HG03460 (cell line): Measurements from ENCODE around the gene CDT1.
A peak's percentile ranks its signal among the peaks of the same experiment; 100 is the strongest.
"Not testable (repeated sequence)": the region's sequence is repeated elsewhere in the genome, so short reads cannot be mapped to it uniquely, and the experiment has no call there.

Experiments used
- ATAC-seq: cut with Tn5 transposase; IDR thresholded peaks from one replicate; pipeline ENCODE4 v1.9.1; 2021; ENCODE audit not compliant: unreplicated experiment

Gene CDT1

DNA sequence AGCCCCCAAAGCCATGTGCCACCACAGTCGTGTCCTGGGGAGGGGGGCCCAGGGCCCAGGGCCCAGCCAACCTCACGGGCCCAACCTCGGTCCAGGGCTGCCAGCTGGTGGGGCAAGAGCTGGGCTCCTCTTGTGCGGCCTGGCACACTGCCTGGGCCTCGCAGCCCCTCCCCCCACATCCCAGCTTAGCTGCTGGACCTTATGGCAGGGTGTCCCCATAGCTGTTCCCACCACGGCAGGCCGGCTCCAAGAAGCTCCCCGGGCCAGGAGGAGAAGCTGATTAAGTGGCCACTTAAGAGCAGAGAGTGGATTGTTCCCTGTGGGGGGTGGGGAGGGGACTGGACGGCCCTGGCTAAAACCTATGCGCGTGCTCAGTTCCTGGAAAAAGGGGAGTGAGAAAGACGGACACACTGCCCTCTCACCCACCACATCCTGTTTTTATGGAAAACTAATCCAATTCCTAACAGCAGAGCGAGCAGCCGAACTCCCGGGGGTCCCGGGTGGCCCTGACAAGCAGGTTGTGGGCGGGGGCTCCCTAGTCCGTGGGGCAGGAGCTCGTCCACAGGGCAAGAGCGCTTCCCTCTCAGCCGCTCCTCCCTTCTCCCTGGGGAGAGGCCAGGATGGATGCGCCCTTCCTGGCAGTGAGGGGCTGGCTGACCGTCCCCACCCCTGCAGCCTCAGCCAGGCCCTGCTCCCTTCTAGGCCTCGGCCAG is 35.4 kb upstream of the CDT1 start:
- no peak for ATAC-seq

DNA sequence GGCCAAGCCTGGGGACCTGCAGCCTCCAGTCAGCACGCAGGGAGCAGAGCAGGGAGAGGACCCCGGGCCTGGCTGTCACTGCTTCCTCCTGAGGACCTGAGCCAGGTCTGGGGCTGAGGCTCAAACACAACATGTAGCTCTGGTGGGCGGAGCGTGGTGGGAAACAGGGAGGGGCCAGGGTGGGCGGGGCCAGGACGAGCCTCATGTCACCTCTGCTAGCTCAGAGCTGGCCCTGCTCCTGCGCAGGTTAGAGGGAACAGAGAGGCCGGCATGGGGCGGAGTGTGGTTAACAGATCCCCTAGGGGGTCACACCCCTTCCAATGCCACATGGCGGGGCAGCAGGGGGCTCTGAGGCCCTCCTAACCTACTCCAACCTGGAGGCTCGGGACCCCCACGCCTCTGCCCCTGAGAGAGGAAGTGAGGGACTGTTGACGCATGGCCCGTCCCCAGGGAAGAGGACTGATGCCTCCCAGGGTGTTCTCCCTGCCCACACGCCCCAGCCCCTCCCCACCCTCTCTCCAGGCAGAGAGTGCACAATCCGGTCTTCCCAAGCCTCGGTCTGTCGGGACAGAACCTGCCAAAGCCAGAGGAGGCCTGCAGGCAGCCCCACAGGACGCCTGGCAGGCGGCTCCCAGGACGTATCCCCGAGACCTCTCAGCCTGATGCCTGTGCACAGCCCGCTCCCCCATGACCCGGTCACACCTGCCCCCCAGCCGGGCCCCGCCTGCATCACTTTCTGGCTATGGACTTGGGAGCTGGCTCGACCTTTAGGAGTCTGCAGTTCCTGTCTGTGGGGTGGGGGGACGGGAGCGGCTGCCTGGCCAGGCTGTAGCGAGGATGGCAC is 33.8 kb upstream of the CDT1 start:
- ATAC-seq, result no peak

DNA sequence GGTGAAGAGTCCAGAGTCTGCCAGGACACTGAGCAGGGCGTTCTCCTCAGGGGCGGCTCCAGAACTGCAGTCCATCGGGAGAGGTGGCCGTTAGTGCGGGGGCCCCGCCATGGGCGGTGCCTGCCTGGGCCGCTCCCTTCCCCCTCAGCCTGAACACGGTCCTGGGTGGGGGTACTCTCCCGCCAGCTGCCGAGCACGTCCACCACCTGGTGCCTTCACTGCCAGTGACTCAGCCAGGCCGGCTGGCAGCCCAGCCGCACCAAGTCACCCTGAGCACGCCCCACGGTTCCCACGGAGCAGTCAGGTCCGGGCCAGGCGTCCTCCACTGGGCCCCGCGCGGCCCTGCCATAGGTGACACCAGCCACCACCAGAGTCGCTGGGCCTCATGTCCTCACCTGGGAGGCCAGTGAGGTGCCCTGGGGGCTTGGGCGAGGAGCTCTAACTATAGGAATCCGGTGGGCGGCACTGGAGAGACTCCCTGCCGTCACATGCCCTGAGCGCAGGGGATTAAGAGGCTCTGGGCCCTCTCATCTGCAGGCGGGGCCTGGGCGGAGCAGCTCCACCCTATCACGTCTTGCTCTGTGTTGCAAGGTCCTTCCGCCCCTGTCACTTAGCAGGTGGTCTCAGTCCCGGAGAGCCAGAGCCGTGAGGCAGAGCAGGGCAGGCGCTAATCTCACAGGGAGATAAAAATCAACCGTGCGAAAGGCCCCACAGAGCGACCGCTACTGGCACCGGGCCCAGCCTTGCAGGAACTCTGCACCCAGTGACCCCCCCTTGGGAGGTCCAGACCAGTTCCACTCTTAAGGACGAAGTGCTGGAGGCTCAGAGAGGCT is 32.9 kb upstream of the CDT1 start:
- ATAC-seq, result peak; percentile 62

DNA sequence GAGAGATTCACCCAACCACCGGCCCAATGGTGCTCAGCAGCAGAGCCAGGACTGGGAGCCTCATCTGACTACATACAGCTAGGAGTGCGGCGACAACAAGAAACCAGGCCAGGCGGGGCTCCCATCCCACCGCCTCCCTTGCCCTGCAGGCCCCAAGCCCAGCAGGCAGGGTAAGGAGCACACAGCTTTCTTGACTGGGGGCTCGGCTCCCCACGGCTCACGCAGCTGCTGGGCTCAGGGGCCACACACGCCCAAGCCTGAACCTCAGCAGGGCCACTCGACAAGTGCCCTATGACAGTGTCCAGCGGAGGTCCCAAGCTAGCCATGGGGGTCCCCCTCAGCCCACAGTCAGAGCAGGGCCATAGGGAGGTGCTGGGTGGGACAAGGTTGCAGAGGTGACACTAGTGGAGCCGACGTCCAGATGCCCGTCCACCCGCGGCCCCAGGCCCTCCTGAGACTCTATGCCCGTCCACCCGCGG is 32.3 kb upstream of the CDT1 start:
- ATAC-seq, result no peak

DNA sequence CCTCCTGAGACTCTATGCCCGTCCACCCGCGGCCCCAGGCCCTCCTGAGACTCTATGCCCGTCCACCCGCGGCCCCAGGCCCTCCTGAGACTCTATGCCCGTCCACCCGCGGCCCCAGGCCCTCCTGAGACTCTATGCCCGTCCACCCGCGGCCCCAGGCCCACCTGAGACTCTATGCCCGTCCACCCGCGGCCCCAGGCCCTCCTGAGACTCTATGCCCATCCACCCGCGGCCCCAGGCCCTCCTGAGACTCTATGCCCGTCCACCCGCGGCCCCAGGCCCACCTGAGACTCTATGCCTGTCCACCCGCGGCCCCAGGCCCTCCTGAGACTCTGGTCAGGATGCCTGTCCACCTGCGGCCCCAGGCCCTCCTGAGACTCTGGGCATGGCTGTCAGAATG is 31.8 kb upstream of the CDT1 start:
- not testable (repeated sequence) for ATAC-seq

DNA sequence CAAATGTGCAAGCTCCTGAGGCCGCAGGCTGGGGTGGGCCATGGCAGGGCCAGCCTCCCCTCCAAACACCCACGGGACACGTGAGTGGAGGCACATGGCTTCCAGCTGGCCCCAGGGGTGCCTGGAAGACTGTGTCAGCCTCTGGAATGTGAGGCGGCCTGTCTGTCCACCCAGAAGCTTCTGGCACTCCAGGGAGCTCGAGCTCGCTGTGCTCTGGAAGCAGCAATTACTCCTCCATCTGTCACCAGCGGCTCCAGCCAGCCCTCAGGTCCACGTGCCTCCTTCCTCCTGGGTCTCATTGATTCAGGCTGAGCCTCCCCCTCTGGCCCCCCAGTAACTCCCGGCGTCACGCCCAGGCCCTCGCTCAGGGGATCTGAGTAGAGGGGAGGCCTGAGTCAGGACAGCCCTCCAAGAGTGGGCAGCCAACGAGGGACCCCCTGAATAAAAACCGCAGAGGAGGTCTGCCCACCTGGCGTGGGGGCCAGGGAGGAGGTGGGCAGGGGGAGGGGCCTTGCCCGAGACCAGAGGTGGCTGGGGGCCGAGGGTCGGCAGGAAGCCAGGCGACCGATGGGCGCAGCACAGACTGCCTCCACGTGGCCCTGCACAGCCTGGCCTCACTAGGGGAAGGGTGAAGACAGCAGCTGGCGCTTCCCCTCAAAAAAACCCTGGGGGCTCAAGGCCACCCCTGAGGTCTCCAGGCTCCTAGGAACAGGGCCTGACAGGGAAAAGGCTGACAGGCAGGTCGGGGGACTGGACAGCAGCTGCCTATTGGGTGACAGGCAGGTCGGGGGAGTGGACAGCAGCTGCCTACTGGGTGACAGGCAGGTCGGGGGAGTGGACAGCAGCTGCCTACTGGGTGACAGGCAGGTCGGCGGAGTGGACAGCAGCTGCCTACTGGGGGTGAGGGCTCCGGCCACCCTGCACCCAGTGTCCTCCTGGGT is 30.4 kb upstream of the CDT1 start:
- no peak for ATAC-seq

DNA sequence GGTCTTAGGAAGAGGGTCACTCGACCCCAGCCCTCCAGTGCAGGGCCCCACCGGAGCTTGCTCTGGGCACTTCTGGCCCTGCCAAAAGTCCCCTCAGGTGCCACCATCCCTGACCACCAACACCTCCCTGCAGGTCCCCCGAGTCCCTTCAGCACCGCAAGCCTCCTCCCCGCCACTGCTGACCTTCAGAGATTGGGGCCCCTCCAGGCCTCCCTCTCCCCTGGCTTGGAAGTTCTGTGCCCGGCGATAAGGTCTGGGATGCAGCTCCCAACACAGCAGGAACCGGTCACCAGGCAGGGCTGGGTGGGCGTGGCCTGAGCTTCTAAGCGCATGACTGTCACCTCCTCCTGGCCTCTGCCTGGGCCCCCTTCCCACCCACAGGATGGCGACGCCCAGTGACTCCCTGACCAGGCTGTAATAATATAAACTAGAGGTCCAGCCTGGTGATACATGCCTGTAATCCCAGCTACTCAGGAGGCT is 29.7 kb upstream of the CDT1 start:
- no peak for ATAC-seq

DNA sequence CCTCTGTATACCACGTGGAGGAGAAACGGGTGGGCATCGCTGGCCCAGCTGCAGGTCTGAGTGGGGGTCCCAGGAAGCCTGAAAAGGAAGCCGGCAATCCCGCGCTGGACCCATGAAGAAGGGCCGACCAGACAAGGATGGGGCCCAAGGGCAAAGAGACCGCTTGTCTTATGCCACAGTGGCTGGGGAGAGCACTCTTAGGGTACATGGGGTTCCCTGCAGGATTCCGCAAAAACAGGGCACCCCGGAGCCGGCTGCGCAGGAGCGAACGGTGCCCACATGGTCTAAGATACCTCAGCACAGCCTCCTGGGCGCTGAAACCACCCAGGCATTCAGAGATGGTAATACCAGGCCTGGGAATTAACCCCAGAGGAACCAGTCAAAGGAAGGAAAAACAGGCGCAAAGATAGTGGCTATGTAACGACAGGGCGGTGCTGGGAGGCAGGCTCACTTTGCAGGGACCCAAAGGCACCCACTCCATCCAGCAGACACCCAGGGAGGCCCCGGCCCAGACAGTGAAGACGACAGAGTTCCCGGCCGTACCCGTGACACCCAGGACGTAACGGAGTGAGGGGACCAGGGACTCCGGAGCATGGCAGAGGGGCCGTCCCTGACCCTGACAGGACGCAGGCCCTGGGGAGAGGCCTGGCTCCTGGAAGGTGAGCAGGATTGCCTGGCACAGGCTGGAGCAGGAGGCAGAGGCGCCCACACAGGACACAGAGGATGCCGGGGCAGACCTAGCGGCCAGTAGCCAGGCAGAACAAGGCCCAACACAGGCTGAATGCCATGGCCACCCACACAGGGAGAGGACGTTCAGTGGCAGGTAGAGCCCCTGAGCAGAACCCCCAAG is 28.8 kb upstream of the CDT1 start:
- no peak for ATAC-seq

DNA sequence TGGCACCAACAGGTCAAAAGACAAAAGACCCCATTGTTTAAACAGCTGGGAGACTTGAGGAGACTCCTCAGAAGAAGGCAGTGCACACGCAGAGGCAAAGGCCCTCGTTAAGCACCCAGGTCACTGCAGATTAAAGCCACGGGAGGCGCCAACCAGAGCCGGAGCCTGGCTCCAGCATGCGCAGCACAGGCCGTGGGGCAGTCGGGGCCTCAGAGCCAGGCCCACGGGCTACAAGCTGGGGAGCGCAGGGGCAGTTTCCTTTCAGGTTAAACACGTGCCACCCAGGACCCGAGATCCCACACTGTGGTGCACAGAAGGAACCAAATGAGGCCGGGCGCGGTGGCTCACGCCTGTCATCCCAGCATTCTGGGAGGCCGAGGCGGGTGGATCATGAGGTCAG is 27.8 kb upstream of the CDT1 start:
- ATAC-seq, result no peak

DNA sequence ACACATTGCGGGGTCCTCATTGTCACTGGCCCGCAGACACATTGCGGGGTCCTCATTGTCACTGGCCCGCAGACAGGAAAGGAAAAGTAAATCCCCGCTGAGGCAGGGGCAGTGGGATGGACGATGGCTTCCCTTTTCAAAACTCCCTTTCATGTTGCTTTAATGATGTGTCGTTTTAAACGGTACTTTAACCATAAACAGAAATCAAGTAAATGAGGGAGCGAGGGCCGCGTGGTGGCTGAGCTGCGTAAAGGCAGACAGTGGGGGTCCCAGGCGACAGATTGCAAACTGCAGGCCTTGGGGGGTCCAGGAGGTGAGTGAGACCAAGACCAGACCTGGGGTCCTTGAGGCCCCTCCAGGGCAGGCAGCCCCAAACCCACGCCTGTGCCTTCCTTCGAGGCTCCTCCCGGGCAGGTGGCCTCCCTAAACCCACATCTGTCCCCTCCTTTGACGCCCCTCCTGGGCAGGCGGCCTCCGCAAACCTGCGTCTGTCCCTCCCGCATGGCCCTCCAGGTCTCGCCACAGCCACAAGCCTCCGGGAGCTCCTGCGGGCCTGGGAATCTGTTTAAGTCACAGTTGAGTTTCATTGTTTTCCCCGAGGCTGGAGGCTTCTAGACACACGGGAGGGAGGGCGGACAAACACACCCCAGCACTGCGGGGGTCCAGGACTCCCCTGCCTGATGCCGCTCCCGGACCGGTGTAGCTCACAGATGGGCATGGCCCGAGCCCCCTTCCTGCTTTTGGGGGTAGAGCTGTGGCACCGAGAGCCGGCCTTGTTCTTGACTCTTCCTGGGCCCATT is 25.9 kb upstream of the CDT1 start:
- ATAC-seq, result no peak

DNA sequence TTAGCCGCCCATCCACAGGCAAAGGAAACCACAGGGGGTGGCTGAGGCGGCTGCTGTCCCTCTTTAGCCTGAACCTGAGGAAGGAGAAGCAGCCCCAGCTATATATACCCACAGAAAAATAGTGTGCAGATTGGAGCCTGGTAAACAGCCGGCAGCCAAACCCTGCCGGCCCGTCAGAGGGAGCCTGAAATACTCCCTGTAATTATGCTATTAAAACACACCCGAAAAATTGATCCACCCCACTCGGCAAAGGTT is 25.4 kb upstream of the CDT1 start:
- no peak for ATAC-seq

DNA sequence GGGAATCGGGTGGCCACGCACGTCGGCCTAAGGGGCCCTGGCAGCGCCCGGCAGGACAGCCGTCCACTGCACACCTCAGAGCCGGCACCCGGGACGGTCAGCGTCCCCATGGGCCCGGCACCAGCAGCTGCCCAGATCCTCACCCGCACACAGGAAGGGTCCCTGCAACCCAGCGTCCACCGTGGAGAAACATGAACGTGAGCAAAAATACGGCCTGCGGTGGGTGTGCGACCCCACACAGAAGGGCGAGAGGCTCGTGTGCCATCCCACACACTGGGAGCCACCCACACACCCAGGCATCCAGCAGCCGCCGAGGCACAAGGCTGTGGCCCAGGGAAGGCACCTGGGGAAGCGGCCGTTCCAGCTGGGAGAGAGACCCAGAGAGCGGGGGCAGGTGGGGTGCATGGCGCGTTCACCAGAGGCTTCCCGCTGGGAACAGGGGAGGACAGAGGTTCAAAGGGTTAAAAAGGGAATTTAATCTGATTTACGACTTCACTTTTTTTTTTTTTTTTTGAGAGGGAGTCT is 25.0 kb upstream of the CDT1 start:
- ATAC-seq, result no peak

DNA sequence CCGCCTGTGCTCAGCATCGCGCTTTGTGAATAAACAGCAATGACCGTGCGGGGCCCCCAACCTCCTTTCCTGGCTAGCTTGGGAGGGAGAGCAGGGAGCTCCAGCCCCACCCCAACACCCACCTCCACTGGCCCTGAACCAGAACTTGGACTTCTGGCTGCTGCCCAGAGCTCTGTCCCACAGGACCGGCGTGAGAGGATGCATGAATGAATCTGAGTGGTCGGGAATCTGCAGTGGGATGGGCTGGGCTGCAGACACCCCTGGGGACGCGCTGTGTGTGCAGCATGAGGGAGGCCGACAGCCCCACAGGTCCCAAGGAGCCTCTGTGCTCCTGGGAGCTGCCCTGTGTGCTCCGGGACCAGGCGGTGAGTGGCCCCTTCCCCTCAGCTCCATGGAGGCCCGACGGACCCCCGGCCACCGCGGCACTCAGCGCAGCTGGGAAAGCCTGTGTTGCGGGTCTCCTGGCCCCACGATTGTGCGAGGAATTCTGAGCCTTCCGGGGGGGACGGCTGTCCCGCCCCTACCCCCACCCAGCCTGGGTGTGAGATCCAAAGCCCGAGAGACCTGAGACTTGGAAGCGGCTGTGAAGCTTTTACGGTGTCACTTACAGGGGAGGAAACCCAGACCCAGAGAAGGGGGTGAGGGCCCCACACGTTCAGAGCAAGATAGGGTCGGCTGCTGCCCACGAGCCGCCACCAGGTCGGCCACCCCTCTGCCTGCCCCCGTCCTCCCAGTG is 24.0 kb upstream of the CDT1 start:
- ATAC-seq, result no peak

DNA sequence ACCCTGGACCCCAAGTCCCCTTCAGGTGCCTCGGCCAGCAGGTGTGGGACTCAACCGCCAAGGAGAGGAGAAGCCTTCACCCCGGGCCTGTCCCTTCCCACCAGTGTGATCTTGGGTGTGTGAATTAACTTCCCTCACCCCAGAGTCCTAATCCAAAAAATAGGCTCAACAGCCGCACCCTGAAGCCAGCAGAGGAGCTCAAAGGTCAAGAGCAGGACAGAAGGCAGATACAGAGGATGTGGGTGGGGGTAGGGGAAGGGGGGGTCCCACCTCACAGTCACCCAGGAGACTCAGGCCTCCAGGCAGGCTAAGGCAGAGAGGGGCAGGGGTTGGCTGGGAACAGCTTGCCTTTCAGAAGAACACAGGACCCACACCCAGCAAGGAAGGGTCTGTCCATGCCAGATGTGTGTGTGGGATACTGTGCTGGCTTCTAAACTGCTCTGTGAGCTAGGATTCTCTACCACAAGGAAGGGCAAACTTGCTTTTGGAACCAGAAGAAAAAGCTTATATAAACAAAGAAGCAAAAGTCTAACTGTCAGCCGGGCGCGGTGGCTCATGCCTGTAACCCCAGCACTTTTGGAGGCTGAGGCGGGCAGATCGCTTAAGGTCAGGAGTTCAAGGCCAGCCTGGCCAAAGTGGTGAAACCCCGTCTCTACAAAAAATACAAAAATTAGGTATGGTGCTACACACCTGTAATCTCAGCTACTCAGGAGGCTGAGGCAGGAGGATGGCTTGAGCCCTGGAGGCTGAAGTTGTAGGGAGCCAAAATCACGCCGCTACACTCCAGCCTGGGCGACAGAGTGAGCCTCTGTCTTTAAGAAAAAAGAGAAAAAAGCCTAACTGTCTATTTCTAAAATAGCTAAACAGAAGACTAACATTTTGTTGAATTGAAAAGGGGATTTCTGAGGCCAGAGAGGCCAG is 23.2 kb upstream of the CDT1 start:
- ATAC-seq, result no peak

DNA sequence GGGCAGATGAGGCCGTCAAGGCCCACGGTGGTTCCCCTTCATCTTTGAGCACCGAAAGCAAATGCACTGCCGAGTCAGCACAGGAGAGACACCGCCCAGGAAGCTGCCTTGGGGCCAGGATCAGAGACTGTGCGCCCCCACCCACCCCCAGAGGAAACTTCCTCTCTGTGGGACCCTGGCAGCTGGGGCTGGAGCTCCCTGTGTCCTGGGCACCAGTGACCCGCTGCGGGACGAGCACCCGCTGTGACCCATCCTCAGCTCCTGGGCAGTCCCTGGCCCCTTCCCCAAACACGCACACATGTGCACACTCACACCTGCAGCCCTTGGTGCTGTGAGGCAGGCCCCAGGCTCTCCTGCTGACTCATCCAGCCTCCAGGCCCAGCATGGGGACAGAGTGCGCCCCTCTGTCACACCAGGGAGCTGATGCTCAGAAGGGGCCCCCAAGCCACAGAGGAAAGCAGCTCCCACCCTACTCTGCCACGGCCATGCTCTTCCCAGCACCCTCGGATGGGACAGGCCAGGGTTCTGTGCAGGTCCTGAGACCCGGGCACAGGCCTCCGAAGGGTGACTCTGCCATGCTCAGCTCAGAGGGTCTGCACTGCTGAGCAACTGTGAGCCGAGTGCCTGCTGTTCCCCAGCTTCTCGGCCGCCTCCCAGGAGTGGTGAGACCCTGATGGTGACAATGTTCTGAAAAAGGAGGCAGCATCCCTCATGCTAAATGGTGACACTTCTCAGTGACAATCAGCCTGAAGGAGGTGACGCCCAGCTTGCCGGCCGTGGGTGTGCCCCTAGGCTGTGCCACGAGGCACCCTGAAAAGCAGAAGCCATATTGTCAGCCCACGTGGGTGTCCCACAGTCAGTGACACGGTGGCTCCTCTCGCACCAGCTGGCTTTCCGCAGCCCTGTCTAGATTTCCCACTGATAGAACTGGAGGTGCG is 22.2 kb upstream of the CDT1 start:
- peak; percentile 45 for ATAC-seq
